Measurements from ENCODE around the gene TUBB2A. TPM values are rescaled to one million over a fixed set of nuclear protein-coding genes. Genes with fewer than 3 reads are reported as not detected.

The TUBB2A gene
- total and polyA plus RNA-seq, 2 of the 13 experiments (the other 11 are each of a cell fraction or from before 2014, with no cell fraction given) = 35.3 to 106 TPM

DNA sequence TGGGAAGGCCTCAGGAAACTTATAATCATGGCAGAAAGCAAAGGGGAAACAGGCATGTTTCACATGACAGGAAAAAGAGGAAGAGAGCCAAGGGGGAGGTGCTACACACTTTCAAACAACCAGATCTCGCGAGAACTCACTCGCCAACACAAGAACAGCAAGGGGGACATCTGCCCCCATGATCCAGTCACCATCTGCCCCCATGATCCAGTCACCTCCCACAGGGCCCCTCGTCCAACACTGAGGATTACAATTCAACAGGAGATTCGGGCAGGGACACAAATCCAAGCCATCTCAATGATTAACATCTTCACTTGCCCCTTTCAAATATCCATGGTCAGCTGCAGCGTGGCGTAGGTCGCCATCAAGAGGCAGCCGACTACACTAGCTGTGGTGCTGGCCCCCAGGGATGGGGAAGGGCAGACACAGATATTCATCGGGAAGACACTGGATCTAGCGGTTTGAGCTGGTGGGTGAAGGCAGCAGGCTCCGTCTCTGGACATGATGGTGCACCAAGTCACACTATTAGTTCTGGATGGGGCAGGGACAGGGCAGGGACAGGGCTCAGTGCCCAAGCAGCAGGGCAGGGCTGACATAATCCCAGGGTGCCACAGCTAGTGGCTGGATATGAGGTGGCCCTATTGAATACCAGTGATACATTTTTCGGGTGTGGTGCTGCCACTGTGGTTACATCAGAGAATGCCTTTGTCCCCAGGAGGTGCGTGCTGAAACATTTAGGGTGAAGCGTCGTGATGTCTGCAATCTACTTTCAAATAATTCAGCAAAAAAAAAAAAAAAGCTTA, 38.6 kb upstream of the TUBB2A start (continued):
- TF ChIP-seq ONECUT2 (CRISPR knock-in tag; IDR thresholded peaks at IDR 0.05) (no peak), YY1 (IDR thresholded peaks at IDR 0.05; ENCODE audit: insufficient read depth, insufficient replicate concordance, low read depth, low read length) (peak; percentile 67), RFX5 (IDR thresholded peaks at IDR 0.05; ENCODE audit: low read depth, low read length) (no peak), HOXA3 (CRISPR knock-in tag; IDR thresholded peaks at IDR 0.05) (peak; percentile 67), HDAC1 (CRISPR knock-in tag; IDR thresholded peaks at IDR 0.05) (peak; percentile 64; the same call in 1 of the 2 replicates), TMF1 (CRISPR knock-in tag; IDR thresholded peaks at IDR 0.05; ENCODE audit: low read depth) (no peak), TGIF2 (CRISPR knock-in tag; IDR thresholded peaks at IDR 0.05) (peak; percentile 93), SRSF4 (IDR thresholded peaks at IDR 0.05; ENCODE audit: low read depth, low read length, poor library complexity, severe bottlenecking) (no peak)
- TF ChIP-seq, protein P1, sequence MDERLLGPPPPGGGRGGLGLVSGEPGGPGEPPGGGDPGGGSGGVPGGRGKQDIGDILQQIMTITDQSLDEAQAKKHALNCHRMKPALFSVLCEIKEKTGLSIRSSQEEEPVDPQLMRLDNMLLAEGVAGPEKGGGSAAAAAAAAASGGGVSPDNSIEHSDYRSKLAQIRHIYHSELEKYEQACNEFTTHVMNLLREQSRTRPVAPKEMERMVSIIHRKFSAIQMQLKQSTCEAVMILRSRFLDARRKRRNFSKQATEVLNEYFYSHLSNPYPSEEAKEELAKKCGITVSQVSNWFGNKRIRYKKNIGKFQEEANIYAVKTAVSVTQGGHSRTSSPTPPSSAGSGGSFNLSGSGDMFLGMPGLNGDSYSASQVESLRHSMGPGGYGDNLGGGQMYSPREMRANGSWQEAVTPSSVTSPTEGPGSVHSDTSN (CRISPR knock-in tag; IDR thresholded peaks at IDR 0.05) = no peak; the same call in 1 of the 2 replicates
- TF ChIP-seq, protein P2, sequence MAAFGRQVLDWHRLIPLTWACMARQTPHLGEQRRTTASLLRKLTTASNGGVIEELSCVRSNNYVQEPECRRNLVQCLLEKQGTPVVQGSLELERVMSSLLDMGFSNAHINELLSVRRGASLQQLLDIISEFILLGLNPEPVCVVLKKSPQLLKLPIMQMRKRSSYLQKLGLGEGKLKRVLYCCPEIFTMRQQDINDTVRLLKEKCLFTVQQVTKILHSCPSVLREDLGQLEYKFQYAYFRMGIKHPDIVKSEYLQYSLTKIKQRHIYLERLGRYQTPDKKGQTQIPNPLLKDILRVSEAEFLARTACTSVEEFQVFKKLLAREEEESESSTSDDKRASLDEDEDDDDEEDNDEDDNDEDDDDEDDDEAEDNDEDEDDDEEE (CRISPR knock-in tag; IDR thresholded peaks at IDR 0.05) = no peak
- TF ChIP-seq, protein P3, sequence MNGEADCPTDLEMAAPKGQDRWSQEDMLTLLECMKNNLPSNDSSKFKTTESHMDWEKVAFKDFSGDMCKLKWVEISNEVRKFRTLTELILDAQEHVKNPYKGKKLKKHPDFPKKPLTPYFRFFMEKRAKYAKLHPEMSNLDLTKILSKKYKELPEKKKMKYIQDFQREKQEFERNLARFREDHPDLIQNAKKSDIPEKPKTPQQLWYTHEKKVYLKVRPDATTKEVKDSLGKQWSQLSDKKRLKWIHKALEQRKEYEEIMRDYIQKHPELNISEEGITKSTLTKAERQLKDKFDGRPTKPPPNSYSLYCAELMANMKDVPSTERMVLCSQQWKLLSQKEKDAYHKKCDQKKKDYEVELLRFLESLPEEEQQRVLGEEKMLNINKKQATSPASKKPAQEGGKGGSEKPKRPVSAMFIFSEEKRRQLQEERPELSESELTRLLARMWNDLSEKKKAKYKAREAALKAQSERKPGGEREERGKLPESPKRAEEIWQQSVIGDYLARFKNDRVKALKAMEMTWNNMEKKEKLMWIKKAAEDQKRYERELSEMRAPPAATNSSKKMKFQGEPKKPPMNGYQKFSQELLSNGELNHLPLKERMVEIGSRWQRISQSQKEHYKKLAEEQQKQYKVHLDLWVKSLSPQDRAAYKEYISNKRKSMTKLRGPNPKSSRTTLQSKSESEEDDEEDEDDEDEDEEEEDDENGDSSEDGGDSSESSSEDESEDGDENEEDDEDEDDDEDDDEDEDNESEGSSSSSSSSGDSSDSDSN (CRISPR knock-in tag; IDR thresholded peaks at IDR 0.05) = peak; percentile 49; the same call in 1 of the 2 replicates
- TF ChIP-seq, protein P4, sequence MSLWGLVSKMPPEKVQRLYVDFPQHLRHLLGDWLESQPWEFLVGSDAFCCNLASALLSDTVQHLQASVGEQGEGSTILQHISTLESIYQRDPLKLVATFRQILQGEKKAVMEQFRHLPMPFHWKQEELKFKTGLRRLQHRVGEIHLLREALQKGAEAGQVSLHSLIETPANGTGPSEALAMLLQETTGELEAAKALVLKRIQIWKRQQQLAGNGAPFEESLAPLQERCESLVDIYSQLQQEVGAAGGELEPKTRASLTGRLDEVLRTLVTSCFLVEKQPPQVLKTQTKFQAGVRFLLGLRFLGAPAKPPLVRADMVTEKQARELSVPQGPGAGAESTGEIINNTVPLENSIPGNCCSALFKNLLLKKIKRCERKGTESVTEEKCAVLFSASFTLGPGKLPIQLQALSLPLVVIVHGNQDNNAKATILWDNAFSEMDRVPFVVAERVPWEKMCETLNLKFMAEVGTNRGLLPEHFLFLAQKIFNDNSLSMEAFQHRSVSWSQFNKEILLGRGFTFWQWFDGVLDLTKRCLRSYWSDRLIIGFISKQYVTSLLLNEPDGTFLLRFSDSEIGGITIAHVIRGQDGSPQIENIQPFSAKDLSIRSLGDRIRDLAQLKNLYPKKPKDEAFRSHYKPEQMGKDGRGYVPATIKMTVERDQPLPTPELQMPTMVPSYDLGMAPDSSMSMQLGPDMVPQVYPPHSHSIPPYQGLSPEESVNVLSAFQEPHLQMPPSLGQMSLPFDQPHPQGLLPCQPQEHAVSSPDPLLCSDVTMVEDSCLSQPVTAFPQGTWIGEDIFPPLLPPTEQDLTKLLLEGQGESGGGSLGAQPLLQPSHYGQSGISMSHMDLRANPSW (CRISPR knock-in tag; IDR thresholded peaks at IDR 0.05; ENCODE audit: borderline replicate concordance) = 0 out of 2 replicates have a peak, but pooled peaks have one; percentile 16
- TF ChIP-seq, protein P5, sequence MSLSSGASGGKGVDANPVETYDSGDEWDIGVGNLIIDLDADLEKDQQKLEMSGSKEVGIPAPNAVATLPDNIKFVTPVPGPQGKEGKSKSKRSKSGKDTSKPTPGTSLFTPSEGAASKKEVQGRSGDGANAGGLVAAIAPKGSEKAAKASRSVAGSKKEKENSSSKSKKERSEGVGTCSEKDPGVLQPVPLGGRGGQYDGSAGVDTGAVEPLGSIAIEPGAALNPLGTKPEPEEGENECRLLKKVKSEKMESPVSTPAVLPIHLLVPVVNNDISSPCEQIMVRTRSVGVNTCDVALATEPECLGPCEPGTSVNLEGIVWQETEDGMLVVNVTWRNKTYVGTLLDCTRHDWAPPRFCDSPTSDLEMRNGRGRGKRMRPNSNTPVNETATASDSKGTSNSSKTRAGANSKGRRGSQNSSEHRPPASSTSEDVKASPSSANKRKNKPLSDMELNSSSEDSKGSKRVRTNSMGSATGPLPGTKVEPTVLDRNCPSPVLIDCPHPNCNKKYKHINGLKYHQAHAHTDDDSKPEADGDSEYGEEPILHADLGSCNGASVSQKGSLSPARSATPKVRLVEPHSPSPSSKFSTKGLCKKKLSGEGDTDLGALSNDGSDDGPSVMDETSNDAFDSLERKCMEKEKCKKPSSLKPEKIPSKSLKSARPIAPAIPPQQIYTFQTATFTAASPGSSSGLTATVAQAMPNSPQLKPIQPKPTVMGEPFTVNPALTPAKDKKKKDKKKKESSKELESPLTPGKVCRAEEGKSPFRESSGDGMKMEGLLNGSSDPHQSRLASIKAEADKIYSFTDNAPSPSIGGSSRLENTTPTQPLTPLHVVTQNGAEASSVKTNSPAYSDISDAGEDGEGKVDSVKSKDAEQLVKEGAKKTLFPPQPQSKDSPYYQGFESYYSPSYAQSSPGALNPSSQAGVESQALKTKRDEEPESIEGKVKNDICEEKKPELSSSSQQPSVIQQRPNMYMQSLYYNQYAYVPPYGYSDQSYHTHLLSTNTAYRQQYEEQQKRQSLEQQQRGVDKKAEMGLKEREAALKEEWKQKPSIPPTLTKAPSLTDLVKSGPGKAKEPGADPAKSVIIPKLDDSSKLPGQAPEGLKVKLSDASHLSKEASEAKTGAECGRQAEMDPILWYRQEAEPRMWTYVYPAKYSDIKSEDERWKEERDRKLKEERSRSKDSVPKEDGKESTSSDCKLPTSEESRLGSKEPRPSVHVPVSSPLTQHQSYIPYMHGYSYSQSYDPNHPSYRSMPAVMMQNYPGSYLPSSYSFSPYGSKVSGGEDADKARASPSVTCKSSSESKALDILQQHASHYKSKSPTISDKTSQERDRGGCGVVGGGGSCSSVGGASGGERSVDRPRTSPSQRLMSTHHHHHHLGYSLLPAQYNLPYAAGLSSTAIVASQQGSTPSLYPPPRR (CRISPR knock-in tag; IDR thresholded peaks at IDR 0.05; ENCODE audit: borderline replicate concordance) = no peak; the same call in 1 of the 2 replicates

Measured in HepG2 (cell line).